Stimulated activated CD8-positive, alpha-beta memory T cell treated with anti-CD3 and anti-CD28 coated beads, Interleukin-15, amount 100 ng/mL, for 4 hours (primary cell): Measurements from ENCODE around the gene DAPK2.

Experiments
- DNase-seq, 2 donors: peaks; one replicate each; pipeline ENCODE4 v3.0.0-alpha.2; 2020; ENCODE audit warnings: low read depth in 2 of 2

DAPK2 gene

GRCh38 chr15:63895787-63896218 is 150.5 kb downstream of the DAPK2 start:
- no peak for DNase-seq

GRCh38 chr15:63895194-63895593 is 151.1 kb downstream of the DAPK2 start:
- DNase-seq = no peak

GRCh38 chr15:63894662-63894949 is 151.7 kb downstream of the DAPK2 start:
- no peak for DNase-seq

GRCh38 chr15:63893866-63894661 is 152.2 kb downstream of the DAPK2 start:
- DNase-seq = no peak

- DNase-seq = peak; percentile 57 to 70
Observed at GRCh38 chr15:63892794-63893441, 153.4 kb downstream of the DAPK2 start.

GRCh38 chr15:63891768-63892133 is 154.5 kb downstream of the DAPK2 start:
- DNase-seq = no peak

- peak in 1 of 2 donors; percentile 39 for DNase-seq
Observed at GRCh38 chr15:63891079-63891767, 155.1 kb downstream of the DAPK2 start.

- no peak for DNase-seq
Observed at GRCh38 chr15:63890617-63891016, 155.7 kb downstream of the DAPK2 start.

- DNase-seq = no peak
Observed at GRCh38 chr15:63889831-63890230, 156.5 kb downstream of the DAPK2 start.

- DNase-seq = no peak
Observed at GRCh38 chr15:63888823-63889222, 157.5 kb downstream of the DAPK2 start.

GRCh38 chr15:63888146-63888545 is 158.1 kb downstream of the DAPK2 start:
- no peak for DNase-seq

- no peak for DNase-seq
Observed at GRCh38 chr15:63887630-63888029, 158.7 kb downstream of the DAPK2 start.

GRCh38 chr15:63884953-63885352 is 161.3 kb downstream of the DAPK2 start:
- no peak for DNase-seq

GRCh38 chr15:63881431-63881830 is 164.9 kb downstream of the DAPK2 start:
- DNase-seq = no peak

- DNase-seq = no peak
Observed at GRCh38 chr15:63880744-63881143, 165.5 kb downstream of the DAPK2 start.

- DNase-seq = no peak
Observed at GRCh38 chr15:63879995-63880394, 166.3 kb downstream of the DAPK2 start.

- no peak for DNase-seq
Observed at GRCh38 chr15:63879211-63879610, 167.1 kb downstream of the DAPK2 start.

- DNase-seq = no peak
Observed at GRCh38 chr15:63877713-63878271, 168.5 kb downstream of the DAPK2 start.

GRCh38 chr15:63876085-63876662 is 170.1 kb downstream of the DAPK2 start:
- no peak for DNase-seq

GRCh38 chr15:63874616-63875015 is 171.7 kb downstream of the DAPK2 start:
- DNase-seq = no peak

GRCh38 chr15:63872759-63873510 is 173.3 kb downstream of the DAPK2 start:
- no peak for DNase-seq
